ENCODE data around the gene ODC1.

Gene ODC1

GRCh38 chr2:10433264-10433946, 14.7 kb downstream of the ODC1 start:
- no peak for DNase-seq

DNA sequence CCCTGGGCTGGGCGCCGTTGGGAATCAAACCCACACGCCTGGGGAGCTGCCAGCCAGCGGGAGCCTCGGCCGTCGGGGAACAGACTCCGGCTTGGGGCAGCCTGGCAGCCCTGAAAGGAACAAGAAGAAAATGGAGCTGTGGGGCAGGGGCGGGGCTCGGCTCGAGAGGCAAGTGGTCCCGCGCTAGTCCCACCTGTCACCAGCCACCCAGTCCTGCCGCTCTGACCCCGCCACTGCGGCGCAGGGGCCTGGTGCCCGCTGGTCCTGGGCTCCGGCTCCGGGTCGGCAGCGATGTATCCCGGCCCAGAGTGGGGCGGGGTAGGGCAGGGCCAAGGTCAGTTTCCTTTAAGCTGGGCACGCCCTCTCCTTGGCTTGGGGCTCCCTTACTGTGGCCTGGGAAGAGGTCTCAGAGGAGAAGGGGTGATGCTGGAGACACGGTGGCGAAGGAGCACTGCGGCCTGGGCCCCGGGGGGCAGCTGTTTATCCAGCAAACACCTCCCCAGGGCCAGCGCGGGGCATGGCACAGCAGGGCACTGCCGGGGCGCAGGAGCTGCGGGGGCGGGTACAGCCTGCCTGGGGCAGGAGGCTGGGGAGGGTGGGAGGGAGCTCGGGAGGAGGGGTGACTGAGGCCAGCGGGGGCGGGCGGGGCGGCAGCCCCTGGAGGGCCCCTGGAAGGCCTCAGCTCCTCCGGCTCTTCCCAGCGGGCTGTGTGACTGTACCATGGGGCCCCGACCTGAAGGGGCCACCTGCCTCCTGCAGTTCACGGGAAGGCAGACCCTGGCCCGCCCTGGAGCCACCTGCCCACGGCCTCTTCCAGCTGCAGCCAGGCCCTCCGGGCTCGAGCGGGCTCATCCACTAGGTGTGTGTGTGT, 15.6 kb downstream of the ODC1 start:
- DNase-seq = no peak

GRCh38 chr2:10431797-10432196, 16.3 kb downstream of the ODC1 start:
- DNase-seq = no peak

DNA sequence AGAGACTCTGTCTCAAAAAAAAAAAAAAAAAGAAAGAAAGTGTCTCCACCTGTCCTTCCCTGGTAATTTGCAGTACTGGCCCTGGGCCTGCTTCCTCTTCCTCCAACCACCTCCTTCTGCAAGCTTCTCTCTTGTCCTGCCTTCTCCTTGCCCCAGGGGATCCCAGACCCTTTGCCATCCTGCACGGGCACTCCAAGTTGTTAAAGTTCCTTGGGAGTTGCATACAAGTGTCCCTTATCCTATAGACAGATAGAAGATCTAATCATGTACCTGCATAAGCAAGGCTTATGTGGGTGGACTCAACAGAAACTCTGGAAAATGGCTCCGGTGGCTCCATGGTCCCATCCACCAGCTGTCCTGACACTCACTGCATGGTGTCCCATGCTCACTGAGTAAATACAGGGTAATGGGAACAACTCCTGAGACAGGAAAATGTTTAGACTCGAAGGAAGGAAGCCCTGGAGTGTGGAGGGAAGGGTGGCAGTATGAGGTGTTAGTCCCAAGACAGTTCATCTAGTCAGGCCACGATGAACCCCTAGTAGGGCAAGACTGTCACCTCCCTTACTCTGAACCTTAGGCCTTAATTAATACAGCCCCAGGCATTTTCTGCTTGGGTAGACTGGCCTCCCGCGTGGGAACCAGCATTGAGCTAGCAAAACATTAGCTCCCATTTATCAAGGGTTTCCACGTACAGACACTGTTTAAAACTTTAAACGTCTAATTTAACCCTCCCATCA, 17.1 kb downstream of the ODC1 start:
- no peak for DNase-seq

DNA sequence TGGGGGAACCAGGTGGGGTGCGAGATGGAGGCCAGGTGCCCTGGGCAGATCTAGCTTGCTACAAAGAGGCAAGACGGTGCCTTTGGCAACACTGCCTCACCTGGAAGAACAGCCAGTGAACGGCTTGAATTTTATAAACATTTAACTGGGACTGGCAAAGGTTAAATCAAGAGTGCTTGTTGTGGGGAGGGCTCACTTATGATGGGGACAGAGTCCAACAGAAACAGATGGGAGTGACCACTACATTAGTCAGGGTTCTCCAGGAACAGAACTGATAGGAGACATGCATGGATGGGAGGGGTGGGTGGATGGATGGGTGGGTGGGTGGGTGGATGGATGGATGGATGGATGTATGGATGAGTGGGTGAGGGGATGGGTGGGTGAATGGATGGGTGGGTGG, 19.2 kb downstream of the ODC1 start:
- no peak for DNase-seq

DNA sequence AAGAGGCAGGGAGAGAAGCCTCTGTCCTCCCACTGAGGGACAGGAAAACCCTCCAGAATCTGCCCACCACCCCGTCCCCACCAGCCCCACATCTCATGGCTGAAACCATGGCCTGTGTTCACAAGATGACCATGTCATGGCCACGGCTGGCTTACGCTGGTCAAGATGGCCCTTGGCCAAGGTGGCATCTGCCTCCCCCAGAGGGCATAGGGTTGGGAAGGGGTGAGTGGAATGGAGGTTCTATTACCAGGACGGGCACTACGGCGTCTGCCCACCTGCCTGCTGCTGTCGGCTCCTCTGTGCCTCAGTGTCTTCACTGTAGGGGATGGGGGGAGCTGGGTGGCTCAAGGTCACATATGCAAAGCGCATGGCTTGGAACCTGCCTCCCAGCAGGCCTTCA, 19.8 kb downstream of the ODC1 start:
- no peak for DNase-seq

DNA sequence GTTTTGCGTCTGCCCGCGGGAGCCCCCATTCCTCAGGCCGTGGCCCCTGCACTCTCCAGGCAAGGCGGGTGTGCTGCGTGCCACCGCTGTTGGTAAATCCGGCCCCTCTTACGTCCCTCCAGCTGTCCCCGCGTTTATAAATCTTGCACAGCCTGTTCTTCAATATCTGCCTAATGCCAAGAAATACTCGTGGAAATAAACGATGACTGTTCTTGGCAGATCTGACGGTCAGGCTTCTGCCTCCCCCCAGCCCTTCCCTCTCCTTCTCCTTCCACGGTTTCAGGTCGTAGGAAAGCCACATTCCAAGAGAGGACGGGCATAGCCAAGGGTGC, 20.5 kb downstream of the ODC1 start:
- DNase-seq = no peak

DNA sequence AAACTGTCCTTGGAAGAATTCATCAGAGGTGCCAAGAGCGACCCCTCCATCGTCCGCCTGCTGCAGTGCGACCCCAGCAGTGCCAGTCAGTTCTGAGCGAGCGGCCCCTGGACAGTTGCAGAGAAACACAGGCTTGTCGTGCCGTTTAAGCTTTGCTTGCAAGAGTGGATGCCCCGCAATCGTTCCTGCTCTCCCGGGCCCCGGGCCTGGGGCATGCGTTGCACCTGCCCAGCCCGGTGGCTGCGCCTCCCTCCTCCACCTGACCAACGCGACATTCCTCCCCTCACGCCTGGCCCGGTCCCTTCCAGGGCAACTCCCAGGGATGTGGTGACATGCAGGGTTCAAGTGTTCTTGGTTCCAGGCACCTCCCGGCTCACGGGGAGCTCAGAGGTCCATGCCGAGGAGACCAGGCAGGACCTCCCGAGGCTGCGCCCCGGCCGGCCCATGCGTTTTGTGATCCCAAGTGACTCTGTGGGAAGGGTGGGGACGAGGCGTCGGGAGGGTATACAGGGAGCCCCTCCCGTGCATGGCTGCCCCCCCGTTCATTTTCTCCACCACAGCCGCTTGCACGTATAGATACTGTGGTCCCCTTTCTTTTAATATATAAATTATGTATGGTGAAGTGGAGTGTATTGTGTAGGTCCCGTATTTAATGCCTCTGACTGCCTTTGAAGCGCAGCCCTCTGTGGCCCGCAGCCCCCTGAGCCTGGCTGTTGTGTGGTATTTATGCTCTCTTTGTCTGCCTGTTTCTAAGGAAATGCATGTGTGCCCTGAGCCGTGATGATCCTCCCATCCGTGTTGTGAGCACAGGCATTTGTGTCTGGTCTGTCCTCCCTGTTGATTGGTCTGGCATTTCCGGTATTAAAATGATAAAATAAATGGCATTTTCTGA, 21.2 kb downstream of the ODC1 start:
- DNase-seq = no peak

DNA sequence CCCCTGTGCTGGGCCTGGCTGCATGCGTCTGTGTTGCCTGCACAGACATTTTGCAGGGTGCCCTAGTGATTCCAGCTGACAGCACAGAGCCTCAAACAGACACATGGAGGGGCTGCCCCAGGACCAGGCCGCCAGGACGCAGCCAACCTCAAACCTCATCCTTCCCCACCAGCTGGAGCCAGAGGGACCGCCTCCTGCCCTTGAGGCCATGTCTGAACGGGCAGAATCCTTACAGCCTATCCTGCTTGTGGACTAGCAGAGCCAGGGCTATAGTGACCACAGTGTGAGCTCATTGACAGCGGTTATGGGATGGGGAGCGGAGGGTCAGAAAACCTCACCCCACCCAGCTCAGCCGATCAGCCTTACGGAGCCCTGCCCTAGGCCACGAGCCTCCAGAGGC, 22.4 kb downstream of the ODC1 start:
- no peak for DNase-seq

DNA sequence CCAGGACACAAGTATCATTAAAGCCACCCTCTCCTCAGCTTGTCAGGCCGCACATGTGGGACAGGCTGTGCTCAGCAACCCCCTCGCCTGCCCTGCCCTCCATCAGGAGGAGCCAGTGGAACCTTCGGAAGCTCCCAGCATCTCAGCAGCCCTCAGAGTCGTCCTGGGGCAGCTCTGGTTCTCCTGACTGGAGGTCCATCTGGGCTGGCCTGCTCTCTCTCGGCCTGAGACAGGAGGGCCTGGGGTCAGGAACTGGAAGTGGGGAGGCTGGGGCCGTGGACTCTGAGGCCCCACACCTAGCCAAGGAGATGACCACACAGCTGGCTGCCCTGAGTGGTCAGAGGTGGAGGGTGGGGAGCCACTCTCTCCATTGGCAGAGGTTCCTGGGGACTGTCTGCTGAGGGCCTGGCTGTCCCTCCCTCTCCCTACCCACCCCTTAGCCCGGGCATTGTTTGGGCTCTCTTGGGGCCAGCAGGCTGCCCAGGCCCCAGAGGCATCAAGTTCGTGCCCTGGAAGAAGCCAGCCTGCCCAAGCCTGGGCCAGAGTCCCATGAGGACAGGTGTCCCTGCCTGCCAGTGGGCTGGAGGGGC, 23.1 kb downstream of the ODC1 start:
- no peak for DNase-seq

DNA sequence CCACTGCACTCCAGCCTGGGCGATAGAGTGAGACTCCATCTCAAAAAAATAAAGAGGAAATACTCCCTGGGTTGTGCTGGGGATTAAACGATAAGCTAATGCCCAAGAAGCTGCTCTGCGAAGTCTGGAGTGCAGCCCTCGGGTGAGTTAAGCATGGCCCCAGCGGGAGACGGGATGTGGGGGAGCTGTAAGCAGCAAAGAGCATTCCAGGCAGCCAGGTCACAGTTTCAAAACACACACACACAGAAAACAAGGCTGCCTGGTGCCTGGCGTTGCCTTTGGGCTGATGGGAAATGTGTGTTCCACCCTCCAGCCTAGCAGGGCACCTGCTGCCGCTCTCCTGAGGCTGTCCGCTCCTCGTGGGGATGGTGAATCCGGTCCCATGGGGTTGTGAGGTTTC, 24.1 kb downstream of the ODC1 start:
- no peak for DNase-seq

- DNase-seq = no peak
Measured at GRCh38 chr2:10423400-10423774, 24.7 kb downstream of the ODC1 start.

- DNase-seq = no peak
Measured at GRCh38 chr2:10422732-10423399, 25.3 kb downstream of the ODC1 start.

DNA sequence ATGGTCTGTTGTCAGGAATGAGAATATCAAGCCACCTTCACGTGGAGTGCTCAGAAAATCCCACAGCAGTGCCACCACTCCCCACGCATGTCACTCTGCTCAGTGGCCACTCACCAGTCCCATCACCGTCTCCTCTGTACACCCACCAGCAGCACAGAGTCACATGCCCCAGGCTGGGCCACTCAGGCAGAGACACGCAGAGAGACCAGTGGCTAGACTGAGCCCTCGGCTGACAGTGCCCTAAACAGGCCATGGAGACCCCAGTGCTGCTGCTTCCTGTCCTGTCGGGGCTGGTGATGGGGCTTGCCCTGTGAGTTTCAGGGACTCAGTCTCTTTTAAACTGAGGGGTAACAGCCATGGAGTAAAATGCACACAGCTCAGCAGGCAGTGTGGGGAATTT, 25.9 kb downstream of the ODC1 start:
- DNase-seq = no peak

DNA sequence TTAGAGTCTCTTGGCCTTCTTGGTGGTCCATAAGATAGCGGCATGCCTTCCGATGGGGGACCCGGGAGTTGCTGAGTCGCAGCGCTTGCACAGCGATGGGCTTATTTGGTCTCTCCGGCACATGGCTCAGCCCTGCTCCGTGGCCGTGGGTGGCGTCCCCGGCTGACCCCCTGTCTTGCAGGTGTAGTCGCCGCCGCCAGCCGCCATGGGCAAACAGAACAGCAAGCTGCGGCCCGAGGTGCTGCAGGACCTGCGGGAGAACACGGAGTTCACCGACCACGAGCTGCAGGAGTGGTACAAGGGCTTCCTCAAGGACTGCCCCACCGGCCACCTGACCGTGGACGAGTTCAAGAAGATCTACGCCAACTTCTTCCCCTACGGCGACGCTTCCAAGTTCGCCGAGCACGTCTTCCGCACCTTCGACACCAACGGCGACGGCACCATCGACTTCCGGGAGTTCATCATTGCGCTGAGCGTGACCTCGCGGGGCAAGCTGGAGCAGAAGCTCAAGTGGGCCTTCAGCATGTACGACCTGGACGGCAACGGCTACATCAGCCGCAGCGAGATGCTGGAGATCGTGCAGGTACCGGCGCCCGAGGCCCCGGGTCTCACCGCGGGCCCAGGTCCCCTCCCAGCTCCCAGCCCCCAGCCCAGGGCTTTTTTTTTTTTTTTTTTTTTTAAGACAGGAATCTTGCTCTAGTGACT, 28.4 kb downstream of the ODC1 start:
- DNase-seq = no peak

DNA sequence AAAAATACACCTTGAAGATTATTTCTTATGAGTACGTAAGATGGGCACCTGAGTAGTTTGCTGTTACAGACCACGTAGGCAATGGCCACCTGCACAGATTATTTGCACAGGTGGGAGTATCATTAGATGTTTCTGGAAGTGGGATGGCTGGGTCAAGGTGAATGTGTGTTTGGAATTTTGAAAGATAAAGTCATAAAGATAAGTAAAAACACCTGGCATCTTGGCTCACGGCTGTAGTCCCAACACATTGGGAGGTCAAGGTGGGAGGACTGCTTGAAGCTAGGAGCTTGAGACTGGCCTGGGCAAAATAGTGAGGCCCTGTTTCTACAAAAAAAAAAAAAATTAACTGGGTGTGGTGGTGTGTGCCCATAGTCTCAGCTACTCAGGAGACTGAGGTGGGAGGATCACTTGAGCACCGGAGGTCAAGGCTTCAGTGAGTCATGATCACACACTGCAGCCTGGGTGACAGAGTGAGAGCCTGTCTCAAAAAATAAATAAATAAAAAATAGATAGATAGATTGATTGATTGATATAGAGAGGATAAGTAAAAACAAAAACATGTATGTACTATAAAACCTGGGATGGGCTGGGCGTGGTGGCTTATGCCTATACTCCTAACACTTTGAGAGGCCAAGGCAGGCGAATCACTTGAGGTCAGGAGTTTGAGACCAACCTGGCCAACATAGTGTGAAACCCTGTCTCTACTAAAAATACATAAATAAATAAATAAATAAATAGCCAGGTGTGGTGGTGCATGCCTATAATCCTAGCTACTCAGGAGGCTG, 30.4 kb downstream of the ODC1 start:
- DNase-seq = no peak

DNA sequence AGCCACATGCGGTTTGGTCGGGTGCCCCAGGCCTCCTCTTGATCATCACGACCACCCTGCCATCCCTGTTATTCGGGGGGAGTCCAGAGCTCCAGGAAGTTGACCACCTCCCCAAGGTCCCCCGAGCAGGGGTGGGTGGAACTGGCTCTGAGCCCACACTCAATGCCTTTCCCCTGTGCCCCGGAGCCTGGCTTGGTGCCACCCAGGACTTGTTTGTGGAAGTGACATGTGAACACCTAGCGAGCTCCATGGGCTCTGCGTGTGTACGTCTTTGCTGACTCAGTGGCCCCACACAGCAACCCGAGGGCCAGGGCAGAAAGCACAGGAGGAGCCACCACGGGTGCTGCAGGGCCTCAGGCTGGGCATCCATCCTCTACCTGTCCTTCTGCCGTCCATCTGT, 32.5 kb downstream of the ODC1 start:
- DNase-seq = no peak

- DNase-seq = no peak
Measured at GRCh38 chr2:10415048-10415447, 33.1 kb downstream of the ODC1 start.

DNA sequence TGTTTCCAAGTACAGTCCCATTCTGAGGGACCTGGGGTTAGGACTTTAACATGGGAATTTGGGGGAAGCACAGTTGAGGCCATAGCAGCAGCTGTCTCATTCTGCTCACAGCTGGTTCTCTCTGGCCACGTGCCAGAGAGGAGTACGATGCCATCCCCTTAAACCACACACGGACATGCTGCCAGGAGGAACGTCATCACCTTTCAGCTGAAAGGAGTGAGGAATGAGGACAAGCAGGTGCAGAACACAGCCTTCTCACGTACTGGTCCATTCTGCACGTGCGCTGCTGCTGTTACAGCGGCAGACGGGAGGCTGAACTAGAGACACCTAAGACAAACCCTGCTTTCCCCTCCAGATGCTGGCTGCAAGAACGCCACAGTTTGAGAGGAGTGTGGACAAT, 33.5 kb downstream of the ODC1 start:
- DNase-seq = peak; percentile 91

DNA sequence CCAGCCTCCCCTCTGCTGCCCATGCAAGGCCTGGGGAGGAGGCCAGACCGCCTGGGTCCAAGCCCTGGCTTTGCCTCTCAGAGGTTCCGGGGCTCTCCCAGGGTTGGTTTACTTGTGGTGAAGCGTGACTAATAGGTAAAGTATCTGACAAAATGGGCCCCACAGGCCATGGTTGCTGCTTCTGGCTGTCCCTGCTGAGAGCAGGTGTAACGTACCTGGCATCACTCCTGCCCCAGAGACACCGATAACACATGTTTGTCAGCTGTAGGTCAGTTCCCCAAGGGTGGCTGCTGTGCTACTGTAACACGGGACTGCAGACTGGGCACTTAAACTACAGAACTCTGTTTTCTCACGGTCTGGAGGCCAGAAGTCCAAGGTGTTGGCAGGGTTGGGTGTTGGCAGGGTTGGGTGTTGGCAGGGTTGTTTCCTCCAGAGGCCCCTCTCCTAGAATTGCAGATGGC, 34.1 kb downstream of the ODC1 start:
- DNase-seq = peak; percentile 15

Data from NCI-H1105 treated with DMSO at 0.1 percent for 48 hours (cell line).